A549 (cell line): ENCODE data around the gene TLX3. TPM values are rescaled to one million over a fixed set of nuclear protein-coding genes. Genes with fewer than 3 reads are reported as not detected.

ENCODE experiments used
- ATAC-seq, 2 experiments: fragments of 200-7000 bp in 1 of 2; fragments of >200 bp in 1 of 2; cut with Nextera tagmentation in 1 of 2; cut with Tn5 transposase in 1 of 2; 3 replicates each; pipeline versions ENCODE4 v1.8.0 to v1.9.1; 2018 to 2020; ENCODE audit warnings: mild to moderate bottlenecking in 1 of 2, moderate library complexity in 1 of 2
- CTCF ChIA-PET: fragments of 300-600 bp; sonication (Branson Sonifier 250); formaldehyde crosslinking; extraction: SDS; loops from one replicate; lab custom pipeline; 2021; ENCODE audit warnings: antibody characterized with exemption, inconsistent platforms; lab: Yijun Ruan, JAX
- POLR2A ChIA-PET: fragments of 350-600 bp; formaldehyde crosslinking; extraction: SDS; loops from one replicate; lab custom pipeline; 2021; ENCODE audit warnings: antibody characterized with exemption, inconsistent platforms; lab: Yijun Ruan, JAX
- DNase-seq, 2 experiments: peaks; one replicate each; pipeline versions ENCODE4 v3.0.0 to v3.0.0-alpha.2; 2011 to 2016; ENCODE audit warnings: low read depth in 1 of 2, low spot score in 1 of 2
- FAIRE-seq: peaks from 2 replicates; lab custom pipeline; 2011; peaks lifted over from hg19 to GRCh38; lab: Jason Lieb, UNC
- H3K27ac ChIP-seq, 2 experiments: fragments of >200 bp; sonication (Bioruptor Twin); formaldehyde crosslinking; 3 replicates each; pipeline ENCODE4 v1.5.1; 2016 to 2017
- H3K4me1 ChIP-seq: fragments of >200 bp; sonication (Bioruptor Twin); formaldehyde crosslinking; 3 replicates; pipeline ENCODE4 v1.6.1; 2016
- H3K4me2 ChIP-seq: fragments of >200 bp; sonication (Bioruptor Twin); formaldehyde crosslinking; 3 replicates; pipeline ENCODE4 v1.6.1; 2016
- H3K4me3 ChIP-seq: fragments of >200 bp; sonication (Bioruptor Twin); formaldehyde crosslinking; 3 replicates; pipeline ENCODE4 v1.5.1; 2016
- H3K9me3 ChIP-seq: fragments of >200 bp; sonication (Bioruptor Twin); formaldehyde crosslinking; 3 replicates; pipeline ENCODE4 v1.6.1; 2016
- CBX8 ChIP-seq: fragments of 200-600 bp; sonication (generic); IDR thresholded peaks from 2 replicates; pipeline ENCODE4 v1.6.1; 2016
- CEBPB ChIP-seq, 2 experiments: fragments of >200 bp in 1 of 2; sonication (Bioruptor Twin) in 1 of 2; formaldehyde crosslinking in 1 of 2; IDR thresholded peaks; 2 replicates each; pipeline ENCODE4 v1.6.1; 2012 to 2016
- CHD4 ChIP-seq: fragments of 200-600 bp; sonication (generic); IDR thresholded peaks from 2 replicates; pipeline ENCODE4 v1.6.1; 2016; ENCODE audit warnings: antibody characterized with exemption, mild to moderate bottlenecking, borderline replicate concordance
- CTCF ChIP-seq: fragments of >200 bp; sonication (Bioruptor Twin); formaldehyde crosslinking; IDR thresholded peaks from 3 replicates; pipeline ENCODE4 v1.5.1; 2016
- E2F6 ChIP-seq: IDR thresholded peaks from 2 replicates; pipeline ENCODE4 v1.6.1; 2012; ENCODE audit warnings: low read depth, borderline replicate concordance
- EHMT2 ChIP-seq: fragments of 200-600 bp; sonication (generic); IDR thresholded peaks from 2 replicates; pipeline ENCODE4 v1.6.1; 2016; ENCODE audit warnings: antibody characterized with exemption, low read depth, mild to moderate bottlenecking, moderate library complexity
- FOSL2 ChIP-seq, 2 experiments: fragments of 450-650 bp in 1 of 2; fragments of >200 bp in 1 of 2; sonication (Bioruptor Twin) in 1 of 2; formaldehyde crosslinking; IDR thresholded peaks; 2 replicates each; pipeline versions ENCODE4 v1.5.0 to v1.6.1; 2016 to 2020; ENCODE audit warnings: mild to moderate bottlenecking in 1 of 2, moderate library complexity in 1 of 2
- GATA3 ChIP-seq: IDR thresholded peaks from 2 replicates; pipeline ENCODE4 v1.6.1; 2012; ENCODE audit warnings: borderline replicate concordance
- HDAC2 ChIP-seq: fragments of 200-600 bp; sonication (generic); IDR thresholded peaks from 2 replicates; pipeline ENCODE4 v1.6.1; 2016
- HEYL ChIP-seq: fragments of 250-450 bp; sonication (Bioruptor Pico); IDR thresholded peaks from 2 replicates; pipeline ENCODE4 v1.8.0; 2021; ENCODE audit warnings: mild to moderate bottlenecking, moderate library complexity
- HMGXB4 ChIP-seq: fragments of 250-450 bp; sonication (Bioruptor Pico); IDR thresholded peaks from 2 replicates; pipeline ENCODE4 v1.5.0; 2021; ENCODE audit warnings: mild to moderate bottlenecking, moderate library complexity, borderline replicate concordance
- HOXB13 ChIP-seq: fragments of 250-450 bp; sonication (Bioruptor Pico); IDR thresholded peaks from 2 replicates; pipeline ENCODE4 v1.5.0; 2020; ENCODE audit warnings: low read depth, mild to moderate bottlenecking, moderate library complexity
- JUN ChIP-seq, 2 experiments: fragments of >200 bp; sonication (Bioruptor Twin); formaldehyde crosslinking; IDR thresholded peaks; 2 replicates in 1 of 2; 3 replicates in 1 of 2; pipeline ENCODE4 v1.6.1; 2016 to 2017
- JUNB ChIP-seq: fragments of >200 bp; sonication (Bioruptor Twin); formaldehyde crosslinking; IDR thresholded peaks from 2 replicates; pipeline ENCODE4 v1.6.1; 2016
- KDM5A ChIP-seq: fragments of 200-600 bp; sonication (generic); IDR thresholded peaks from 2 replicates; pipeline ENCODE4 v1.6.1; 2016; ENCODE audit warnings: antibody characterized with exemption, mild to moderate bottlenecking
- MAFK ChIP-seq: fragments of 450-650 bp; IDR thresholded peaks from 2 replicates; pipeline ENCODE4 v1.6.1; 2014; ENCODE audit not compliant: partially characterized antibody
- MAX ChIP-seq: IDR thresholded peaks from 2 replicates; pipeline ENCODE4 v1.6.1; 2012
- MAZ ChIP-seq: fragments of 150-350 bp; IDR thresholded peaks from 2 replicates; pipeline ENCODE4 v1.6.1; 2014; ENCODE audit warnings: antibody characterized with exemption, low read depth, low read length, borderline replicate concordance
- MYC ChIP-seq: IDR thresholded peaks from 2 replicates; pipeline ENCODE4 v1.6.1; 2012; ENCODE audit warnings: mild to moderate bottlenecking, inconsistent platforms, low read length, improper control_type of control experiment, borderline replicate concordance
- NFE2L2 ChIP-seq: fragments of 150-350 bp; conservative IDR thresholded peaks from 2 replicates; pipeline ENCODE4 v1.6.1; 2014; ENCODE audit warnings: low read length
- NPAS2 ChIP-seq: fragments of 250-450 bp; sonication (Bioruptor Pico); IDR thresholded peaks from 2 replicates; pipeline ENCODE4 v1.8.0; 2022; ENCODE audit warnings: mild to moderate bottlenecking, moderate library complexity, borderline replicate concordance
- PHF8 ChIP-seq: fragments of 200-600 bp; sonication (generic); IDR thresholded peaks from 2 replicates; pipeline ENCODE4 v1.6.1; 2016; ENCODE audit warnings: low read depth, mild to moderate bottlenecking, antibody characterized with exemption, moderate library complexity, borderline replicate concordance
- POLR2A ChIP-seq: IDR thresholded peaks from 2 replicates; pipeline ENCODE4 v1.6.1; 2012; ENCODE audit warnings: mild to moderate bottlenecking, low read length
- RARB ChIP-seq: fragments of 250-450 bp; sonication (Bioruptor Pico); IDR thresholded peaks from 2 replicates; pipeline ENCODE4 v1.8.0; 2021; ENCODE audit warnings: mild to moderate bottlenecking, moderate library complexity
- RFX5 ChIP-seq: fragments of 450-650 bp; IDR thresholded peaks from 2 replicates; pipeline ENCODE4 v1.7.1; 2014; ENCODE audit warnings: antibody characterized with exemption, mild to moderate bottlenecking, moderate library complexity
- SMC3 ChIP-seq: fragments of >200 bp; sonication (Bioruptor Twin); formaldehyde crosslinking; IDR thresholded peaks from 3 replicates; pipeline ENCODE4 v1.6.1; 2018; ENCODE audit warnings: inconsistent platforms
- SREBF2 ChIP-seq: fragments of 450-650 bp; IDR thresholded peaks from 2 replicates; pipeline ENCODE4 v1.6.1; 2014; ENCODE audit warnings: mild to moderate bottlenecking, moderate library complexity
- USF2 ChIP-seq: fragments of 450-650 bp; IDR thresholded peaks from 2 replicates; pipeline ENCODE4 v1.6.1; 2014; ENCODE audit warnings: antibody characterized with exemption
- ZSCAN20 ChIP-seq: fragments of 250-450 bp; sonication (Bioruptor Pico); IDR thresholded peaks from 2 replicates; pipeline ENCODE4 v1.8.0; 2022; ENCODE audit warnings: mild to moderate bottlenecking, moderate library complexity
- WGBS: methylation state at CpG from one replicate; pipeline ENCODE4 v1.1.6; 2017; ENCODE audit errors: missing lambda C conversion rate; 5-methylcytosine and 5-hydroxymethylcytosine counted together
- polyA plus RNA-seq, 4 experiments: library from polyadenylated mRNA; depleted of rRNA in 3 of 4; stranded (reverse); fragments of >200 nt; fragmentation: RNase III in 1 of 4; extraction: RNeasy Plus Mini Kit Qiagen cat#74134 plus additional on column Dnase treatment in 1 of 4; gene quantifications; 2 replicates in 3 of 4; 3 replicates in 1 of 4; pipeline ENCODE4 v1.2.3, GENCODE V29; 2011 to 2017

The TLX3 gene
- polyA plus RNA-seq, 2 of the 4 experiments (the other 2 are of a cell fraction): not detected

GRCh38 chr5:171323806-171324632 is 15.0 kb downstream of the TLX3 start (continued):
- TF ChIP-seq MAZ (no peak), CTCF (no peak), GATA3 (no peak), HOXB13 (CRISPR knock-in tag) (no peak), SMC3 (no peak), FOSL2 (IDR thresholded peaks at IDR 0.05) (no peak), FOSL2 (CRISPR knock-in tag; IDR thresholded peaks at IDR 0.05) (no peak), JUNB (no peak), USF2 (no peak)

GRCh38 chr5:171330021-171330420 is 21.0 kb downstream of the TLX3 start:
- ChIA-PET POLR2A (no interaction called here), CTCF (interaction anchor here (0.9 to 2.5 kb wide), 3 partner anchors 12 to 520 kb away, joined by 4 to 12 read pairs (median 6); no protein-coding TSS in a partner anchor)
- Histone ChIP-seq H3K9me3 (no peaks in the 10 kb centered on the region), H3K27ac (no peak overlapping the region), H3K4me2 (no peak overlapping the region), H3K4me3 (no peak overlapping the region), H3K4me1 (no peaks in the 10 kb centered on the region)
- TF ChIP-seq KDM5A: no peak
- no peak for TF ChIP-seq CBX8
- TF ChIP-seq NPAS2 (CRISPR knock-in tag): no peak
- no peak for TF ChIP-seq ZSCAN20 (CRISPR knock-in tag)
- TF ChIP-seq CHD4: no peak
- TF ChIP-seq JUN (IDR thresholded peaks at IDR 0.05): no peak
- no peak for TF ChIP-seq EHMT2
- no peak for TF ChIP-seq MYC
- TF ChIP-seq RFX5: no peak
- no peak for TF ChIP-seq POLR2A
- no peak for TF ChIP-seq SMC3
- TF ChIP-seq SREBF2: no peak
- no peak for TF ChIP-seq JUNB
- TF ChIP-seq CEBPB (IDR thresholded peaks at IDR 0.05): no peak
- TF ChIP-seq MAZ: no peak
- no peak for TF ChIP-seq E2F6
- TF ChIP-seq FOSL2 (IDR thresholded peaks at IDR 0.05): no peak
- no peak for TF ChIP-seq FOSL2 (CRISPR knock-in tag; IDR thresholded peaks at IDR 0.05)
- TF ChIP-seq MAFK: no peak
- WGBS: 63% methylated on average over 8 of the region's 8 CpGs
- ATAC-seq (no peak), FAIRE-seq (no peak), DNase-seq (no peak)

GRCh38 chr5:171335616-171336015 is 26.6 kb downstream of the TLX3 start:
- H3K4me1 ChIP-seq: 0 out of 3 replicates have a peak, but pooled peaks cover 4% of the 10 kb centered on the region
- no peak overlapping the region for H3K4me3 ChIP-seq
- DNase-seq: no peak
- ATAC-seq: no peak
- ChIA-PET CTCF (interaction anchor here (0.8 to 14.8 kb wide), 7 partner anchors 12 to 527 kb away, joined by 3 to 239 read pairs (median 4); no protein-coding TSS in a partner anchor), POLR2A (no interaction called here)
- H3K9me3 ChIP-seq: no peaks in the 10 kb centered on the region
- H3K27ac ChIP-seq: no peak overlapping the region
- no peak for FAIRE-seq
- WGBS: 58% methylated on average over 8 of the region's 8 CpGs
- no peak overlapping the region for H3K4me2 ChIP-seq
- no peak for TF ChIP-seq NFE2L2
- TF ChIP-seq HMGXB4: no peak
- no peak for TF ChIP-seq JUN (IDR thresholded peaks at IDR 0.05)
- TF ChIP-seq CTCF: no peak
- TF ChIP-seq CEBPB (IDR thresholded peaks at IDR 0.05): no peak
- no peak for TF ChIP-seq MAZ
- no peak for TF ChIP-seq HOXB13 (CRISPR knock-in tag)
- no peak for TF ChIP-seq HDAC2
- TF ChIP-seq ZSCAN20 (CRISPR knock-in tag): no peak
- TF ChIP-seq RARB (CRISPR knock-in tag): no peak
- no peak for TF ChIP-seq HEYL (CRISPR knock-in tag)
- TF ChIP-seq MAX: no peak
- no peak for TF ChIP-seq PHF8
